Hepatocyte (in vitro differentiated cells): Measurements from ENCODE around the gene BICD2.

ENCODE experiments used
- EZH2 ChIP-seq: fragments of 200-600 bp; sonication (generic); IDR thresholded peaks from 2 replicates; pipeline ENCODE4 v1.6.1; 2016; ENCODE audit warnings: antibody characterized with exemption, mild to moderate bottlenecking, borderline replicate concordance
- TF ChIP-seq, protein P1 (sequence below): fragments of 200-600 bp; sonication (generic); IDR thresholded peaks from 2 replicates; pipeline ENCODE4 v1.5.1; 2016; ENCODE audit warnings: antibody characterized with exemption, mild to moderate bottlenecking; ENCODE audit not compliant: poor library complexity

DNA sequence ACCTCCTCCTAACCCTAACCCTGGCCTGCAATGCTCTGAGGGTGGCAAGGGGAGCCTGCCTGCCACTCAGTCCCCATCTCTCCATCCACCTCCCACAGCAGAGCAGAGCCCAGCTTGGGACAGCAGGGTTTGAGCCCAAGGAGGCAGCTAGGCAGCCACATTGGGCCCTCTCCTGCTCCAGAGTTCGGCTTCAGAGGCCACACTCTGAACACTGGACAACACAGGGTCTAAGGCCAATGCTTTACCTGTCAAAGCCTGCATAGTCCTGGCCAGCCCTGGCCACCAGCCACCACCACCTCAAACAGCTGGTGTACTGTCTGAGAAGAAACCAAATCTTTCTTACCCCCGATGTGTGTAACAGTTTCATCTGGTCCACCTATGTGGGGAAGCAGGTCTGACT, 5.2 kb downstream of the BICD2 start:
- TF ChIP-seq, protein P1, sequence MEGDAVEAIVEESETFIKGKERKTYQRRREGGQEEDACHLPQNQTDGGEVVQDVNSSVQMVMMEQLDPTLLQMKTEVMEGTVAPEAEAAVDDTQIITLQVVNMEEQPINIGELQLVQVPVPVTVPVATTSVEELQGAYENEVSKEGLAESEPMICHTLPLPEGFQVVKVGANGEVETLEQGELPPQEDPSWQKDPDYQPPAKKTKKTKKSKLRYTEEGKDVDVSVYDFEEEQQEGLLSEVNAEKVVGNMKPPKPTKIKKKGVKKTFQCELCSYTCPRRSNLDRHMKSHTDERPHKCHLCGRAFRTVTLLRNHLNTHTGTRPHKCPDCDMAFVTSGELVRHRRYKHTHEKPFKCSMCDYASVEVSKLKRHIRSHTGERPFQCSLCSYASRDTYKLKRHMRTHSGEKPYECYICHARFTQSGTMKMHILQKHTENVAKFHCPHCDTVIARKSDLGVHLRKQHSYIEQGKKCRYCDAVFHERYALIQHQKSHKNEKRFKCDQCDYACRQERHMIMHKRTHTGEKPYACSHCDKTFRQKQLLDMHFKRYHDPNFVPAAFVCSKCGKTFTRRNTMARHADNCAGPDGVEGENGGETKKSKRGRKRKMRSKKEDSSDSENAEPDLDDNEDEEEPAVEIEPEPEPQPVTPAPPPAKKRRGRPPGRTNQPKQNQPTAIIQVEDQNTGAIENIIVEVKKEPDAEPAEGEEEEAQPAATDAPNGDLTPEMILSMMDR, result no peak
- TF ChIP-seq EZH2, result no peak
